GM19240 (cell line): Measurements from ENCODE around the gene MYG1.

Experiments used
- DNase-seq: peaks from one replicate; pipeline ENCODE4 v3.0.0; 2011; ENCODE audit warnings: low spot score; ENCODE audit not compliant: insufficient read length

Gene MYG1

GRCh38 chr12:53355121-53355520 is 55.6 kb downstream of the MYG1 start:
- no peak for DNase-seq
